AG04449 (cell line): ENCODE results near the gene DDX10.

Source experiments
- CTCF ChIA-PET: fragments of 350-600 bp; formaldehyde crosslinking; extraction: SDS; loops from one replicate; lab custom pipeline; 2021; ENCODE audit warnings: antibody characterized with exemption; lab: Yijun Ruan, JAX
- POLR2A ChIA-PET: fragments of 400-600, 350-600 bp; formaldehyde crosslinking; extraction: SDS; loops from one replicate; lab custom pipeline; 2020; ENCODE audit warnings: antibody characterized with exemption, inconsistent platforms; lab: Yijun Ruan, JAX
- DNase-seq: peaks from one replicate; pipeline ENCODE4 v3.0.0-alpha.2; 2010; ENCODE audit warnings: low read depth, low spot score
- H3K4me3 ChIP-seq: 2 replicates; pipeline ENCODE4 v1.5.1; 2011; ENCODE audit warnings: low read depth, mild to moderate bottlenecking, control low read depth, low read length
- CTCF ChIP-seq: IDR thresholded peaks from one replicate; pipeline ENCODE4 v1.5.1; 2011; ENCODE audit warnings: mild to moderate bottlenecking, moderate library complexity, low read length, control low read depth, inconsistent platforms; ENCODE audit not compliant: insufficient read depth; ENCODE audit errors: missing control alignments

Gene DDX10

GRCh38 chr11:108916290-108916689 is 251.4 kb downstream of the DDX10 start:
- TF ChIP-seq CTCF, result no peak
- no peak for DNase-seq
- ChIA-PET CTCF (interaction anchor here (1.7 kb wide), 1 partner anchor 10 kb away, joined by 9 read pairs; no protein-coding TSS in a partner anchor), POLR2A (no interaction called here)
- no peak overlapping the region for H3K4me3 ChIP-seq

- POLR2A ChIA-PET, result no interaction called here
- CTCF ChIA-PET, result no interaction called here
- TF ChIP-seq CTCF, result no peak
- DNase-seq, result no peak
- no peak overlapping the region for H3K4me3 ChIP-seq
Observed at GRCh38 chr11:108916935-108917334, 252.1 kb downstream of the DDX10 start.

- no peak overlapping the region for H3K4me3 ChIP-seq
- POLR2A ChIA-PET, result no interaction called here
- CTCF ChIA-PET, result no interaction called here
- TF ChIP-seq CTCF, result no peak
- no peak for DNase-seq
Observed at GRCh38 chr11:108921211-108921610, 256.3 kb downstream of the DDX10 start.

GRCh38 chr11:108922241-108922640 is 257.4 kb downstream of the DDX10 start:
- POLR2A ChIA-PET, result no interaction called here
- CTCF ChIA-PET, result no interaction called here
- no peak for DNase-seq
- no peak for TF ChIP-seq CTCF
- H3K4me3 ChIP-seq, result no peak overlapping the region

- no peak overlapping the region for H3K4me3 ChIP-seq
- no peak for TF ChIP-seq CTCF
- CTCF ChIA-PET, result no interaction called here
- POLR2A ChIA-PET, result no interaction called here
- no peak for DNase-seq
Observed at GRCh38 chr11:108923413-108923812, 258.5 kb downstream of the DDX10 start.

- no peak for DNase-seq
- no peak overlapping the region for H3K4me3 ChIP-seq
- POLR2A ChIA-PET, result no interaction called here
- CTCF ChIA-PET, result interaction anchor here (0.6 to 1.6 kb wide), 4 partner anchors 11 to 228 kb away, joined by 3 to 9 read pairs (median 4); no protein-coding TSS in a partner anchor
- no peak for TF ChIP-seq CTCF
Observed at GRCh38 chr11:108926171-108926840, 261.4 kb downstream of the DDX10 start.
